GM10266 (cell line): ENCODE data around the gene EMP2.

Experiments
- DNase-seq: peaks from one replicate; pipeline ENCODE4 v3.0.0; 2012; ENCODE audit errors: extremely low spot score
- TF ChIP-seq, protein P1 (sequence below): IDR thresholded peaks from 2 replicates; pipeline ENCODE4 v1.5.1; 2012; ENCODE audit warnings: mild to moderate bottlenecking, low read depth; ENCODE audit not compliant: control insufficient read depth, insufficient read depth; ENCODE audit errors: missing control alignments

Gene EMP2

DNA sequence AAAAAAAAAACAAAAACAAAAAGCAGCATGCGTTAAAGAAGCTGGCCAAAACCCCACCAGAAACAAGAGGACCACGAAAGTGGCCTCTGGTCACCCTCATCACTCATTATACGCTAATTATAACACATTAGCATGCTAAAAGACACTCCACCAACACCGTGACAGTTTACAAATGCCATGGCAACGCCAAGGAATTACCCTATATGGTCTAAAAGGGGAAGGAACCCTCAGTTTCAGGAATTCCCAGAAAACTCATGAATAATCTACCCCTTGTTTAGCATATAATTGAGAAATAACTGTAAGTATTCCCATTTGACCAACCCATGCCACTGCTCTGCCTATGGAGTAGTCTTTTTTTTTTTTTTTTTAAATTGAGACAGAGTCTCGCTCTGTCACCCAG, 77.6 kb downstream of the EMP2 start:
- no peak for DNase-seq
- TF ChIP-seq, protein P1, sequence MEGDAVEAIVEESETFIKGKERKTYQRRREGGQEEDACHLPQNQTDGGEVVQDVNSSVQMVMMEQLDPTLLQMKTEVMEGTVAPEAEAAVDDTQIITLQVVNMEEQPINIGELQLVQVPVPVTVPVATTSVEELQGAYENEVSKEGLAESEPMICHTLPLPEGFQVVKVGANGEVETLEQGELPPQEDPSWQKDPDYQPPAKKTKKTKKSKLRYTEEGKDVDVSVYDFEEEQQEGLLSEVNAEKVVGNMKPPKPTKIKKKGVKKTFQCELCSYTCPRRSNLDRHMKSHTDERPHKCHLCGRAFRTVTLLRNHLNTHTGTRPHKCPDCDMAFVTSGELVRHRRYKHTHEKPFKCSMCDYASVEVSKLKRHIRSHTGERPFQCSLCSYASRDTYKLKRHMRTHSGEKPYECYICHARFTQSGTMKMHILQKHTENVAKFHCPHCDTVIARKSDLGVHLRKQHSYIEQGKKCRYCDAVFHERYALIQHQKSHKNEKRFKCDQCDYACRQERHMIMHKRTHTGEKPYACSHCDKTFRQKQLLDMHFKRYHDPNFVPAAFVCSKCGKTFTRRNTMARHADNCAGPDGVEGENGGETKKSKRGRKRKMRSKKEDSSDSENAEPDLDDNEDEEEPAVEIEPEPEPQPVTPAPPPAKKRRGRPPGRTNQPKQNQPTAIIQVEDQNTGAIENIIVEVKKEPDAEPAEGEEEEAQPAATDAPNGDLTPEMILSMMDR, result no peak

DNA sequence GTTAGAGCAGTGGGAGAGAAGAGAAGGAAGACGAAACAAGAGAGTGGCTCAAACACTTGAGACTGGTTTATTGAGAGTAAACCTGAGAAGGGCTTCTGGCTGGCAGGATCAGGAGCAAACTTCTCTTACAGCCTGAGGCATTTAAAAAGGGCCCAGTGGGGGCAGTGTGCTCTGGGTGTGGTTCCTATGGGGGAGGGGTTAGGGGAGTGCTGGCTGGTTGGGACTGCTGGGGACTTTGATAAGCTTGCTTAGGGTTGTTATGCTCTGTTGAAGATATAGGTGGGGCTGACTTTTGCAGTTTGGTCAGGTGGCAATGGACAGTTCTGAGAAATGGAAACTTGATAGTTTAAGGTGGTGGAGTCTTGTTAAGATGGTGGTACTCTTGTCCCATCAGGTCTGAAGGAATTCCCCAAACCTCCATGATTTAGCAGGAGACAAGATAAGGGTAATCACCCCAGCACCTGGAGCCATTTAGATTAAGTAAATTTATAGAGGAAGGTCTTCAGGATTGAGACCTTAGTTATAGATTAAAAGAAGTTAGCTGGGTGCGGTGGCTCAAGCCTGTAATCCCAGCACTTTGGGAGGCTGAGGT, 79.3 kb downstream of the EMP2 start:
- TF ChIP-seq, protein P1, result no peak
- no peak for DNase-seq

DNA sequence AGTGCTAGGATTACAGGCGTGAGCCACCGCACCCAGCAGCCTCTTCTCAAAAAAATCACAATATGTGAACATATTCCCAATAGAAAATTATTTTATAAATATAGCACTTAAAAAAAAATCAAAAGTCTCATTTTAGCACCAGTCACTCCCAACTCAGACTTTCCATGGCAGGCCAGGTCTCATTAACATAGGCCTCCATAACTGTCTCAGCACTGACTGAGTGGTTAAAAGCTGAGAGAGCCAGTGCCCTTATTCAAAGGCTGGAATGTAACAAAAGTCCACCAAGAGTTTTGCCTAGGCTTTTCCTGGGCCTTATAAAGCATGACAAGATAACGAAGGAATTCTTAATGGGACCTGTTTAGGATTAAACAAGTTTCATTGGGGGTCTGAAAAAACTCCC, 79.8 kb downstream of the EMP2 start:
- TF ChIP-seq, protein P1, result no peak
- no peak for DNase-seq

DNA sequence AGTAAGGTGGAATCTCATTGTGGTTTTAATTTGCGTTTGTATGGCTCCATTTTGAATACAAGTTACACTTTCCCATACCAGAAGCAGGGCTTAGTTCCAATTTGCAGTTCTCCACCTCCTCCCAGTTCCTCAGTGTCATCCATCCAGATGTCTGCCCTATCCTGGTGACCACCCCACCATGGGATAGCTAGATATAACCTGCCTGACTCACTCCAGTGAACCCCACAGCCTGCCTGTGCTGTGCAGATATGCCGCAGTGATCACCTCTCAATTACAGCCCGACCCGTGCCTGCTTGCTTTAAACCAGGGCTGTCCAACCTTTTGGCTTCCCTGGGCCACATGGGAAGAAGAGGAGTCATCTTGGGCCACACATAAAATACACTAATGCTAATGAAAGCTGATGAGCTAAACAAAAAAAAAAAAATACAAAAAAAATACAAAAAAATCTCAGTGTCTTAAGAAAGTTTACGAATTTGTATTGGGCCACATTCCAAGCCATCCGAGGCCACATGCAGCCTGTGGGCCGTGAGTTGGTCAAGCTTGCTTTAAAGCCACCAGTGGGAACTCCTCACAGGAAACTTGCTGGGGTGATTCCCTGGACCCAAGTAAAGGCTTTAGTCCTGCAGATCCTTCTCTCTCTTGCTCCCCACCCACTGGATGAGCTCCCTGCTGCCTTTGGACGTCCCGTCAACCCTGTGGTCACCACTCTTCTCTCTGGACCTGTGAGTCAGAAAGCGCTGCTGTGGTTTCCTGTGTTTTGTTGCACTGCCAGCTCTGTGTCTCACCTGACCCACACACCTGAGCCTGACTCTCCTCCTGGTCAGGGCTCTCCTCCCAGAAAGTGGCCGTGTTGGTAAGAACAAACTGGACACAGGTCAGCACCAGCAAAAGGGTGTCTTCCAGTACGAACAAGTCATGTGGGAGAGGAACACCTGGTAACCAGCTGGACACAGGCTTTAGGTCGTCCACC, 83.0 kb downstream of the EMP2 start:
- TF ChIP-seq, protein P1, result no peak
- DNase-seq, result no peak

DNA sequence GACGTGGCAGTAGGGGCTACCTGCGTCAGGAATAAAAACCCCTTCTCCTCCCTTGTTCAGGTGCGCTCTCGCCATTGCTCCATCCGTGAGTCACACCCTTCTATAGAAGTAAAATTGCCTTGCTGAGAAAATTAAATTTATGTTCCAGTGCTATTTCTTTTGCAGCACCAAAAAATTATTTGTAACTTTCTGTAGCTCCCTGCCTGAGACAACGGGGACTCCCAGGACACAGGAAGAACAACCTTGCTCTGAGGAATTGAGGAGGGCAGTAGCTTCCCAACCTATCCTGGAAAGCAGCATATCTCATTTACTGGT, 85.4 kb downstream of the EMP2 start:
- no peak for DNase-seq
- TF ChIP-seq, protein P1, result no peak

DNA sequence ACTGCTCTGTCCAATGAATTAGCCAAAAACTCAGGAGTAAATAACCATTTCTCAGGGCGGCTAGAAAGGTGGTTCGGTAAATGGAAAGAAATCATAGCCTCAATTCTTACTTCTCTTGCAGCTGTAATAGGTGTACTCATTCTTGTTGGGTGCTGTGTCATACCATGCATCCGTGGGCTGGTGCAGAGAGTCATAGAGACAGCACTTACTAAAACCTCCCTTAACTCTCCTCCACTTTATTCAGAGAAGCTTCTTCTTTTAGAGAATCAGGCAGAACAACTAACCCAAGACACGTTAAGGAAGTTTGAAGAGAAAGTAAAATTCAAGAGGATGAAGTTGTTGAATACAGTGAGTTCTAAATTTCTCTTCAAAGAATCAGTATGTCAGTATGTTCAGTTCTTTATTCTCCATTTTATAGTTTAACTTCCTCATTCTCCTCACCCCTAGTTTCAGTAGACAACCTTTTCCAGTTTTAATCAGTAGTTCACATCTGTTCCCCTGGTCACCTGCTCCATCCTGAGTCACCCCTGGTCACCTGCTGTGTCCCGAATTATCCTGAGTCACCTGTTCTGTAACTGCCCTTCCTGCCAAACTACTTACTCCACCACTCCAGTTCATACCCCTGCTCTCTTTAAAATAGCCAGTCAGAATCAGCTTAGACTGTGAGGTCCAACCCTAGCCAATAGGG, 85.9 kb downstream of the EMP2 start:
- TF ChIP-seq, protein P1, result no peak
- no peak for DNase-seq
